IMR-90 (cell line): ENCODE measurements around the gene HAGHL.
"Not testable (repeated sequence)": the region's sequence is repeated elsewhere in the genome, so short reads cannot be mapped to it uniquely, and the experiment has no call there.

Experiments used
- BHLHE40 ChIP-seq: fragments of 150-350 bp; IDR thresholded peaks from 2 replicates; pipeline ENCODE4 v1.6.1; 2016; ENCODE audit warnings: mild to moderate bottlenecking, low read depth, low read length
- ELK1 ChIP-seq: fragments of 150-350 bp; IDR thresholded peaks from 2 replicates; pipeline ENCODE4 v1.6.1; 2016; ENCODE audit warnings: low read depth, mild to moderate bottlenecking, low read length, moderate library complexity, borderline replicate concordance
- POLR2A ChIP-seq: IDR thresholded peaks from 2 replicates; pipeline ENCODE4 v1.6.1; 2012; ENCODE audit warnings: mild to moderate bottlenecking, low read depth, low read length
- RAD21 ChIP-seq: IDR thresholded peaks from 2 replicates; pipeline ENCODE4 v1.6.1; 2012; ENCODE audit warnings: low read length, improper control_type of control experiment
- SMC3 ChIP-seq: fragments of 150-350 bp; IDR thresholded peaks from 2 replicates; pipeline ENCODE4 v1.6.1; 2016; ENCODE audit warnings: low read depth, mild to moderate bottlenecking, antibody characterized with exemption, low read length, moderate library complexity
- TF ChIP-seq, protein P1 (sequence below): fragments of 150-350 bp; IDR thresholded peaks from 2 replicates; pipeline ENCODE4 v1.6.1; 2017; ENCODE audit warnings: mild to moderate bottlenecking, antibody characterized with exemption, low read length, low read depth
- TF ChIP-seq, protein P2 (sequence below): conservative IDR thresholded peaks from 2 replicates; pipeline ENCODE4 v1.5.1; 2012; ENCODE audit warnings: mild to moderate bottlenecking, low read depth, low read length, improper control_type of control experiment

DNA sequence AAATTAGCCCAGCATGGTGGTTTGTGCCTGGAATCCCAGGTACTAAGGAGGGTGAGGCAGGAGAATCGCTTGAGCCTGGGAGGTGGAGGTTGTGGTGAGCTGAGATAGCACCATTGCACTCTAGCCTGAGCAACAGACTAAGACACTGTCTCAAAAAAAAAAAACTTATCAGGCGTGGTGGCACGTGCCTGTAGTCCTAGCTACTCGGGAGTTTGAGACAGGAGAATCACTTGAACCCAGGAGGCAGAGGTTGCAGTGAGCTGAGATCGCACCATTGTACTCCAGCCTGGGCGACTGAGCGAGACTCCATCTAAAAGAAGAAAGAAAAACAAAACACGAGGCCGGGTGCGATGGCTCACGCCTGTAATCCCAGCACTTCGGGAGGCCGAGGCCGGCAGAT lies 16.0 kb downstream of the HAGHL start:
- TF ChIP-seq ELK1, POLR2A, BHLHE40, RAD21, SMC3: not testable (repeated sequence)
- TF ChIP-seq, protein P1, sequence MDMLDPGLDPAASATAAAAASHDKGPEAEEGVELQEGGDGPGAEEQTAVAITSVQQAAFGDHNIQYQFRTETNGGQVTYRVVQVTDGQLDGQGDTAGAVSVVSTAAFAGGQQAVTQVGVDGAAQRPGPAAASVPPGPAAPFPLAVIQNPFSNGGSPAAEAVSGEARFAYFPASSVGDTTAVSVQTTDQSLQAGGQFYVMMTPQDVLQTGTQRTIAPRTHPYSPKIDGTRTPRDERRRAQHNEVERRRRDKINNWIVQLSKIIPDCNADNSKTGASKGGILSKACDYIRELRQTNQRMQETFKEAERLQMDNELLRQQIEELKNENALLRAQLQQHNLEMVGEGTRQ = not testable (repeated sequence)
- TF ChIP-seq, protein P2, sequence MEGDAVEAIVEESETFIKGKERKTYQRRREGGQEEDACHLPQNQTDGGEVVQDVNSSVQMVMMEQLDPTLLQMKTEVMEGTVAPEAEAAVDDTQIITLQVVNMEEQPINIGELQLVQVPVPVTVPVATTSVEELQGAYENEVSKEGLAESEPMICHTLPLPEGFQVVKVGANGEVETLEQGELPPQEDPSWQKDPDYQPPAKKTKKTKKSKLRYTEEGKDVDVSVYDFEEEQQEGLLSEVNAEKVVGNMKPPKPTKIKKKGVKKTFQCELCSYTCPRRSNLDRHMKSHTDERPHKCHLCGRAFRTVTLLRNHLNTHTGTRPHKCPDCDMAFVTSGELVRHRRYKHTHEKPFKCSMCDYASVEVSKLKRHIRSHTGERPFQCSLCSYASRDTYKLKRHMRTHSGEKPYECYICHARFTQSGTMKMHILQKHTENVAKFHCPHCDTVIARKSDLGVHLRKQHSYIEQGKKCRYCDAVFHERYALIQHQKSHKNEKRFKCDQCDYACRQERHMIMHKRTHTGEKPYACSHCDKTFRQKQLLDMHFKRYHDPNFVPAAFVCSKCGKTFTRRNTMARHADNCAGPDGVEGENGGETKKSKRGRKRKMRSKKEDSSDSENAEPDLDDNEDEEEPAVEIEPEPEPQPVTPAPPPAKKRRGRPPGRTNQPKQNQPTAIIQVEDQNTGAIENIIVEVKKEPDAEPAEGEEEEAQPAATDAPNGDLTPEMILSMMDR = not testable (repeated sequence)
